ENCODE measurements around the gene CPT1A.
A peak's percentile ranks its signal among the peaks of the same experiment; 100 is the strongest.

Gene CPT1A

DNA sequence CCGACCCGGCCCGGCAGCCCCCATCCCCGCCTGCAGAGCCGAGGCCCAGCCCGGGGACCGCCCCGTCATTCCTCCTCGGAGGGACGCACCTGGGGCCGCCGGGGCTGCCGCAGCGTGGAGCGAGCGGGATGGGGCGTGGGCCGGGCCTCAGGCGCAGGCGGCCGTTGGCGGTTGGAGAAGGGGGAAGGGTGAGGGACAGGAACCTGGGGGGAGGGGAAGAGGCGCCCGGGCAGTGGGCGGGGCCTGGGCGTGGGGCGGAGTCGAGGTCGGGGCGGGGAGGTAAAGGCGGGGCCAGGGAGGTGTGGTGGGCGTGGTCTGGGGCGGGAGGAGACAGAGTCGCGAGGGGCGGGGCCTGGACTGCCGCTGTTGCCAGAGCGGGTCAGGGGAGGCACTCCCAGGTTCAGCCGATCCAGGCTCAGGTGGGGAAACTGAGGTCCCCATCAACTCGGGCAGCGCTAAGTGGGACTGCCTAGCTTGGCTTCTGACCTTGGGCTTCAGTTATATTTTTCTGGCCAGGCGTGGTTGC lies 90.3 kb downstream of the CPT1A start, which contains the start of gene TESMIN:
TESMIN (minus strand) TSS at position 190 of the 526 bp plus-strand sequence. CDS start 860 bp downstream, outside the sequence.
- no peak within 1 kb of the TSS for H3K4me3 ChIP-seq (IDR thresholded peaks at IDR 0.05; ENCODE audit: insufficient read depth, low read depth, low read length)
- H3K27ac ChIP-seq = peak within 1 kb of the TSS; percentile 36; the same call in 1 of the 2 replicates
- H2AFZ ChIP-seq (ENCODE audit: low read depth) = peak within 1 kb of the TSS; percentile 74; the same call in 1 of the 2 replicates
- no peaks in the 10 kb centered on the region for H3K4me1 ChIP-seq (ENCODE audit: low read depth, poor library complexity, severe bottlenecking)
- H3K36me3 ChIP-seq (ENCODE audit: insufficient read depth) = no peaks in the 10 kb centered on the region
- H4K20me1 ChIP-seq (ENCODE audit: insufficient read depth) = no peaks in the 10 kb centered on the region
- TF ChIP-seq, protein P1, sequence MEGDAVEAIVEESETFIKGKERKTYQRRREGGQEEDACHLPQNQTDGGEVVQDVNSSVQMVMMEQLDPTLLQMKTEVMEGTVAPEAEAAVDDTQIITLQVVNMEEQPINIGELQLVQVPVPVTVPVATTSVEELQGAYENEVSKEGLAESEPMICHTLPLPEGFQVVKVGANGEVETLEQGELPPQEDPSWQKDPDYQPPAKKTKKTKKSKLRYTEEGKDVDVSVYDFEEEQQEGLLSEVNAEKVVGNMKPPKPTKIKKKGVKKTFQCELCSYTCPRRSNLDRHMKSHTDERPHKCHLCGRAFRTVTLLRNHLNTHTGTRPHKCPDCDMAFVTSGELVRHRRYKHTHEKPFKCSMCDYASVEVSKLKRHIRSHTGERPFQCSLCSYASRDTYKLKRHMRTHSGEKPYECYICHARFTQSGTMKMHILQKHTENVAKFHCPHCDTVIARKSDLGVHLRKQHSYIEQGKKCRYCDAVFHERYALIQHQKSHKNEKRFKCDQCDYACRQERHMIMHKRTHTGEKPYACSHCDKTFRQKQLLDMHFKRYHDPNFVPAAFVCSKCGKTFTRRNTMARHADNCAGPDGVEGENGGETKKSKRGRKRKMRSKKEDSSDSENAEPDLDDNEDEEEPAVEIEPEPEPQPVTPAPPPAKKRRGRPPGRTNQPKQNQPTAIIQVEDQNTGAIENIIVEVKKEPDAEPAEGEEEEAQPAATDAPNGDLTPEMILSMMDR (conservative IDR thresholded peaks at IDR 0.05; ENCODE audit: low read depth, low read length) = no peak
- H3K27me3 ChIP-seq (ENCODE audit: insufficient read depth, low read depth) = no peaks in the 10 kb centered on the region
- H3K79me2 ChIP-seq (ENCODE audit: insufficient read depth, low read depth) = no peaks in the 10 kb centered on the region
- peak within 1 kb of the TSS; percentile 21; the same call in 1 of the 2 replicates for H3K4me2 ChIP-seq
- H3K9ac ChIP-seq = peak within 1 kb of the TSS; percentile 57; the same call in 1 of the 2 replicates

DNA sequence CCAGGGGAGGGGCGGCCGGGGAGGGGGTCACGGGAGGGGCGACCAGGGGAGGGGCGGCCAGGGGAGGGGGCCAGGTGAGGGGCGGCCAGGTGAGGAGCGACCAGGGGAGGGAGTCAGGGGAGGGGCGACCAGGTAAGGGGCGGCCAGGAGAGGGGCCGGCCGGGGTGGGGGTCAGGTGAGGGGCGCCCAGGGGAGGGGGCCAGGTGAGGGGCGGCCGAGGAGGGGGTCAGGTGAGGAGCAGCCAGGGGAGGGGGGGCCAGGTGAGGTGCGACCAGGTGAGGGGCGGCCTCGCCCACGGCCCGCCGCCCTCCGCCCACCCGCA lies 90.8 kb downstream of the CPT1A start:
- Histone ChIP-seq H2AFZ (ENCODE audit: low read depth) (no peak overlapping the region), H3K27me3 (ENCODE audit: insufficient read depth, low read depth) (no peaks in the 10 kb centered on the region), H3K27ac (peak overlapping the region; percentile 36; the same call in 1 of the 2 replicates), H3K4me3 (IDR thresholded peaks at IDR 0.05; ENCODE audit: insufficient read depth, low read depth, low read length) (no peak overlapping the region), H3K9ac (peak overlapping the region; percentile 57; the same call in 1 of the 2 replicates), H3K79me2 (ENCODE audit: insufficient read depth, low read depth) (no peaks in the 10 kb centered on the region), H3K36me3 (ENCODE audit: insufficient read depth) (no peaks in the 10 kb centered on the region), H4K20me1 (ENCODE audit: insufficient read depth) (no peaks in the 10 kb centered on the region), H3K4me2 (no peak overlapping the region), H3K4me1 (ENCODE audit: low read depth, poor library complexity, severe bottlenecking) (no peaks in the 10 kb centered on the region)
- TF ChIP-seq, protein P1 (conservative IDR thresholded peaks at IDR 0.05; ENCODE audit: low read depth, low read length) = no peak

DNA sequence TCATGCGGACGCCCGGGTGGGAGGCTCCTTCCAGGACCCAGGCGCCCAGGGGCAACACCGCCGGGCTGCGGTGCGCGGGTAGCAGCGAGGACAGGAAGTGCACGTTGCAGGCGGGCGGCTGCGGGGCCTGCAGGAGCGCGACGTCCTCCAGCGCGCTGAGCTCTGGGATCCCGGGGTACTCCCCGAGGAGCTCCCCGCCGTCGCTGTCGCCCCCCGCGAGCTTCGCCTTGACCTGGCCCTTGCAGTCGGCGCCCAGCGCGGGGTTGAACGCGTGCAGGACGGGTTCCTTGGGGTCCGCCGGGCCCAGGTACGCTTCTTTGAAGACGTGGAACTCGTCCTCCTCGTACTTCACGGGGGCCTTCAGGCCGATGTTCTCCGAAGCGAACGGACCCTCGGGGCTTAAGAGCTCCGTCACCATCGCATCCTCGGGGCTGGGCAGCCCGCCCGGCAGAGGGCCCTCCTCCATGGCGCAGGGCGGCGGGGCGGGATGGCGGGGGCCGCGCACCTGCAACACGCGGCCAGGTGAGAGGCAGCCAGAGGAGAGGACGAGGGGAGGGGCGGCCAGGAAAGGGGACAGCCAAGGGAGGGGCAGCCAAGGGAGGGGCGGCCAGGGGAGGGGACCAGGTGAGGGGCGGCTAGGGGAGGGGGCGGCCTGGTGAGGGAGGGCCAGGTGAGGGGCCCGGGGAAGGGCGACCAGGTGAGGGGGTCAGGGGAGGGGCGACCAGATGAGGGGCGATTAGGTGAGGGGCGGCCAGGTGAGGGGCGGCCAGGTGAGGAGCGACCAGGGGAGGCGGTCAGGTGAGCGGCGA lies 91.3 kb downstream of the CPT1A start:
- Histone ChIP-seq H3K4me2 (no peak overlapping the region), H3K4me3 (IDR thresholded peaks at IDR 0.05; ENCODE audit: insufficient read depth, low read depth, low read length) (no peak overlapping the region), H4K20me1 (ENCODE audit: insufficient read depth) (no peaks in the 10 kb centered on the region), H3K27me3 (ENCODE audit: insufficient read depth, low read depth) (no peaks in the 10 kb centered on the region), H3K79me2 (ENCODE audit: insufficient read depth, low read depth) (no peaks in the 10 kb centered on the region), H3K36me3 (ENCODE audit: insufficient read depth) (no peaks in the 10 kb centered on the region), H3K9ac (no peak overlapping the region), H2AFZ (ENCODE audit: low read depth) (no peak overlapping the region), H3K27ac (no peak overlapping the region), H3K4me1 (ENCODE audit: low read depth, poor library complexity, severe bottlenecking) (no peaks in the 10 kb centered on the region)
- TF ChIP-seq, protein P1 (conservative IDR thresholded peaks at IDR 0.05; ENCODE audit: low read depth, low read length) = no peak

DNA sequence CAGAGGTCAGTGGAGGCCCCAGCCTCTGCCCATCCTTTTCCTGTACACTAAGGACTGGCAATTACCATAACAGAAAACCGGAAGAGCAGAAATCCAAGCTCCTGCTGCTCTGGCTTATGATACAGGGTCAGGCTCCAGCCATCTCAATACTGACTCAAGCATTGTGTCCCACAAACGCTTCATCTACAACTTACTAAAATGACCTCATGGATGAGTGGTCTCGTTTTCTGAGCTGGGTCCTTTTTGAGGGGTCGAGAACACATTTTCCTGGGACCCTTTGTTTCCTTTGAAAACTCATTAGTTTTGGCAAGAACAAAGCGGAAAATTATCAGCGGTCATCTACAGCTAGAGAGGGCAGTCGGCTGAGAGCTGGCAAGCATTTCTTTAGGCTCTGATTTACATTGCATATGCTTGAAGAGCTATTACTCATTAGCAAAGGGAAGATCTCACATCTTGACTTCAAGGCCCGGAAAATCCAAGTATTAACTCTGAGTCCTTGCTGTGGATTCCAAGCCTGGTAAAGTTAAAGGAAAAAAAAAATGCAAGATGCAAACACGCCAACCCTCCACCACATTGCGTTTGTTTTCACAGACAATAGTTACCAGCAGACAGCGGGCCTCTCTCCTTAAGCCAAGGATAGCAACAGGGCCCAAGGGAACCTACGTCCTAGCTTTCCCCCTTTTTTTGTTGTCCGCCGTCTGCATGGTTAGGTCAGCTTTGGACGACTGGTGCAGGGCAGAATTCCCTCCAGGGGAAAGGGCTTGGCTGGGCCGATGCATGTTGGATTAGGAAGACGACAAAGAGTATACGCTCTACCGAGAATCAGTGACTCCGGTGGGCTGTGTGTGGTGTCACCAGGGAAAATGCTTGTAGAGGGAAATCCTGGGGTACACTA lies 92.2 kb downstream of the CPT1A start:
- Histone ChIP-seq H2AFZ (ENCODE audit: low read depth) (no peak overlapping the region), H3K4me1 (ENCODE audit: low read depth, poor library complexity, severe bottlenecking) (no peaks in the 10 kb centered on the region), H3K4me3 (IDR thresholded peaks at IDR 0.05; ENCODE audit: insufficient read depth, low read depth, low read length) (no peak overlapping the region), H3K4me2 (no peak overlapping the region), H3K27me3 (ENCODE audit: insufficient read depth, low read depth) (no peaks in the 10 kb centered on the region), H3K27ac (no peak overlapping the region), H3K79me2 (ENCODE audit: insufficient read depth, low read depth) (no peaks in the 10 kb centered on the region), H3K9ac (no peak overlapping the region), H4K20me1 (ENCODE audit: insufficient read depth) (no peaks in the 10 kb centered on the region), H3K36me3 (ENCODE audit: insufficient read depth) (no peaks in the 10 kb centered on the region)
- TF ChIP-seq, protein P1 (conservative IDR thresholded peaks at IDR 0.05; ENCODE audit: low read depth, low read length) = no peak
